UCSD-AML1 (cell line): Measurements from ENCODE around the gene ATG16L1.

Source experiments
- DNase-seq: peaks from one replicate; lab custom pipeline; 2025; ENCODE audit not compliant: unreplicated experiment; lab: John Stamatoyannopoulos, UW

The ATG16L1 gene

GRCh38 chr2:233251306-233252116 lies at the start of gene ATG16L1:
ATG16L1 (plus strand) TSS chr2:233251673; CDS start chr2:233251828, 155 bp downstream.
- peak; percentile 97 for DNase-seq

- no peak for DNase-seq
Measured at GRCh38 chr2:233202531-233202944, 48.9 kb upstream of the ATG16L1 start.

GRCh38 chr2:233203060-233203459 lies 48.4 kb upstream of the ATG16L1 start:
- DNase-seq, result no peak

GRCh38 chr2:233204286-233204936 lies 47.1 kb upstream of the ATG16L1 start:
- no peak for DNase-seq

GRCh38 chr2:233208382-233209116 lies 42.9 kb upstream of the ATG16L1 start:
- DNase-seq, result no peak

- DNase-seq, result no peak
Measured at GRCh38 chr2:233209117-233209532, 42.3 kb upstream of the ATG16L1 start.

- DNase-seq, result no peak
Measured at GRCh38 chr2:233209533-233210171, 41.8 kb upstream of the ATG16L1 start.

- DNase-seq, result no peak
Measured at GRCh38 chr2:233210281-233210680, 41.2 kb upstream of the ATG16L1 start.

- DNase-seq, result no peak
Measured at GRCh38 chr2:233210843-233211547, 40.5 kb upstream of the ATG16L1 start.

GRCh38 chr2:233211548-233211895 lies 40.0 kb upstream of the ATG16L1 start:
- DNase-seq, result no peak

- DNase-seq, result no peak
Measured at GRCh38 chr2:233213011-233213410, 38.5 kb upstream of the ATG16L1 start.

- no peak for DNase-seq
Measured at GRCh38 chr2:233213975-233214374, 37.5 kb upstream of the ATG16L1 start.

GRCh38 chr2:233217892-233218377 lies 33.5 kb upstream of the ATG16L1 start:
- no peak for DNase-seq

GRCh38 chr2:233218836-233219235 lies 32.6 kb upstream of the ATG16L1 start:
- DNase-seq, result no peak

- DNase-seq, result no peak
Measured at GRCh38 chr2:233219848-233220247, 31.6 kb upstream of the ATG16L1 start.

- no peak for DNase-seq
Measured at GRCh38 chr2:233221378-233222063, 30.0 kb upstream of the ATG16L1 start.

GRCh38 chr2:233223059-233223894 lies 28.2 kb upstream of the ATG16L1 start:
- DNase-seq, result no peak

- DNase-seq, result no peak
Measured at GRCh38 chr2:233225230-233226068, 26.0 kb upstream of the ATG16L1 start.
